GM23338 (cell line): Measurements from ENCODE around the gene SMIM14. TPM values are rescaled to one million over a fixed set of nuclear protein-coding genes. Genes with fewer than 3 reads are reported as not detected.

Experiments
- ATAC-seq: fragments of 200-7000 bp; cut with Tn5 transposase; 3 replicates; pipeline ENCODE4 v1.9.1; 2020
- DNase-seq: peaks from one replicate; pipeline ENCODE4 v3.0.0-alpha.2; 2015; ENCODE audit warnings: low spot score
- H2AFZ ChIP-seq: fragments of 200-600 bp; sonication (generic); 2 replicates; pipeline ENCODE4 v1.8.0; 2016; ENCODE audit warnings: antibody characterized with exemption, mild to moderate bottlenecking, moderate library complexity
- H3F3A ChIP-seq: fragments of 200-600 bp; sonication (generic); replicated peaks from 2 replicates; pipeline ENCODE4 v1.8.0; 2017; ENCODE audit warnings: antibody characterized with exemption, mixed run types, low read depth
- H3K27ac ChIP-seq: fragments of 200-600 bp; sonication (generic); 2 replicates; pipeline ENCODE4 v1.6.1; 2016; ENCODE audit warnings: low read depth
- H3K27me3 ChIP-seq: fragments of 200-600 bp; sonication (generic); 2 replicates; pipeline ENCODE4 v1.8.0; 2016; ENCODE audit warnings: mild to moderate bottlenecking, mixed run types, moderate library complexity; ENCODE audit not compliant: insufficient read depth
- H3K36me3 ChIP-seq: fragments of 200-600 bp; sonication (generic); 2 replicates; pipeline ENCODE4 v1.8.0; 2016; ENCODE audit warnings: mild to moderate bottlenecking; ENCODE audit not compliant: insufficient read depth
- H3K4me1 ChIP-seq: fragments of 200-600 bp; sonication (generic); 2 replicates; pipeline ENCODE4 v1.8.0; 2016; ENCODE audit warnings: mild to moderate bottlenecking, moderate library complexity; ENCODE audit not compliant: insufficient read depth
- H3K4me2 ChIP-seq: fragments of 200-600 bp; sonication (generic); 2 replicates; pipeline ENCODE4 v1.7.1; 2017; ENCODE audit warnings: mixed run types
- H3K4me3 ChIP-seq: fragments of 200-600 bp; sonication (generic); 2 replicates; pipeline ENCODE4 v1.6.1; 2016; ENCODE audit warnings: mixed run types
- H3K79me2 ChIP-seq: fragments of 200-600 bp; sonication (generic); replicated peaks from 2 replicates; pipeline ENCODE4 v1.8.0; 2017; ENCODE audit warnings: mild to moderate bottlenecking; ENCODE audit not compliant: insufficient read depth
- H3K9me2 ChIP-seq: fragments of 200-600 bp; sonication (generic); 2 replicates; pipeline ENCODE4 v1.8.0; 2017; ENCODE audit not compliant: insufficient read depth
- H4K20me1 ChIP-seq: fragments of 200-600 bp; sonication (generic); replicated peaks from 2 replicates; pipeline ENCODE4 v1.8.0; 2017; ENCODE audit warnings: mild to moderate bottlenecking; ENCODE audit not compliant: insufficient read depth
- H3K27ac Mint-ChIP-seq: 2 replicates; pipeline ENCODE4 v1.8.0; 2020; ENCODE audit warnings: inconsistent platforms, mild to moderate bottlenecking, moderate library complexity, mixed read lengths
- H3K27me3 Mint-ChIP-seq: 3 replicates; pipeline ENCODE4 v1.8.0; 2022; ENCODE audit warnings: low read depth, mild to moderate bottlenecking, moderate library complexity, mixed read lengths, inconsistent platforms; ENCODE audit not compliant: insufficient read depth, poor library complexity
- H3K36me3 Mint-ChIP-seq: 3 replicates; pipeline ENCODE4 v1.8.0; 2021; ENCODE audit warnings: low read depth, mild to moderate bottlenecking, inconsistent platforms, moderate library complexity, mixed read lengths
- H3K4me1 Mint-ChIP-seq: 3 replicates; pipeline ENCODE4 v1.8.0; 2020; ENCODE audit warnings: mild to moderate bottlenecking, inconsistent platforms, mixed read lengths
- H3K4me3 Mint-ChIP-seq: 3 replicates; pipeline ENCODE4 v1.8.0; 2021; ENCODE audit warnings: moderate library complexity, mild to moderate bottlenecking, inconsistent platforms, mixed read lengths
- H3K9me3 Mint-ChIP-seq: 3 replicates; pipeline ENCODE4 v1.8.0; 2020; ENCODE audit warnings: moderate library complexity, mild to moderate bottlenecking, inconsistent platforms, mixed read lengths
- CREB1 ChIP-seq: fragments of 250-450 bp; sonication (Bioruptor Pico); IDR thresholded peaks from 2 replicates; pipeline ENCODE4 v1.5.0; 2020; ENCODE audit warnings: low read depth, mild to moderate bottlenecking, moderate library complexity
- EZH2 ChIP-seq: fragments of 200-600 bp; sonication (generic); IDR thresholded peaks from one replicate; pipeline ENCODE4 v1.8.0; 2017; ENCODE audit warnings: antibody characterized with exemption, mild to moderate bottlenecking, low read depth; ENCODE audit not compliant: unreplicated experiment
- EZH2phosphoT487 ChIP-seq: fragments of 200-600 bp; sonication (generic); IDR thresholded peaks from one replicate; pipeline ENCODE4 v1.8.1; 2018; ENCODE audit warnings: antibody characterized with exemption; ENCODE audit not compliant: unreplicated experiment
- JUNB ChIP-seq: IDR thresholded peaks from one replicate; pipeline ENCODE4 v1.6.1; 2016; ENCODE audit warnings: antibody characterized with exemption; ENCODE audit not compliant: unreplicated experiment
- NANOG ChIP-seq: IDR thresholded peaks from 2 replicates; pipeline ENCODE4 v1.6.1; 2016; ENCODE audit warnings: antibody characterized with exemption, borderline replicate concordance
- POLR2AphosphoS5 ChIP-seq: IDR thresholded peaks from 2 replicates; pipeline ENCODE4 v1.6.1; 2016; ENCODE audit warnings: antibody characterized with exemption, low read depth
- STAT1 ChIP-seq: IDR thresholded peaks from one replicate; pipeline ENCODE4 v1.6.1; 2016; ENCODE audit warnings: antibody characterized with exemption; ENCODE audit not compliant: unreplicated experiment
- ZNF114 ChIP-seq: fragments of 250-450 bp; sonication (Bioruptor Pico); IDR thresholded peaks from 2 replicates; pipeline ENCODE4 v1.5.0; 2020; ENCODE audit warnings: mild to moderate bottlenecking, moderate library complexity
- ZNF331 ChIP-seq: fragments of 250-450 bp; sonication (Bioruptor Pico); IDR thresholded peaks from 2 replicates; pipeline ENCODE4 v1.5.0; 2020; ENCODE audit warnings: low read depth, mild to moderate bottlenecking, moderate library complexity
- polyA plus RNA-seq: library from polyadenylated mRNA; unstranded; fragments of >200 nt; fragmentation: Nextera tagmentation; extraction: Ambion mirVana; gene quantifications from 2 replicates; pipeline ENCODE4 v1.2.1, GENCODE V29; 2016
- total RNA-seq: library from RNA; depleted of rRNA; stranded (reverse); fragments of >200 nt; shearing (Covaris generic); gene quantifications from 2 replicates; pipeline ENCODE4 v1.2.3, GENCODE V29; 2014
- TF ChIP-seq, protein P1 (sequence below): IDR thresholded peaks from one replicate; pipeline ENCODE4 v1.6.1; 2018; ENCODE audit warnings: antibody characterized with exemption; ENCODE audit not compliant: unreplicated experiment
- TF ChIP-seq, protein P2 (sequence below), 2 experiments: fragments of 200-600 bp in 1 of 2; sonication (generic) in 1 of 2; conservative IDR thresholded peaks; 2 replicates each; pipeline versions ENCODE4 v1.5.1 to v1.6.1; 2016 to 2017; ENCODE audit warnings: antibody characterized with exemption in 2 of 2, low read depth in 2 of 2, mild to moderate bottlenecking in 2 of 2, moderate library complexity in 1 of 2
- TF ChIP-seq, protein P3 (sequence below): fragments of 250-450 bp; sonication (Bioruptor Pico); IDR thresholded peaks from 2 replicates; pipeline ENCODE4 v1.5.0; 2020; ENCODE audit warnings: mild to moderate bottlenecking, moderate library complexity
- TF ChIP-seq, protein P4 (sequence below): IDR thresholded peaks from 2 replicates; pipeline ENCODE4 v1.6.1; 2016; ENCODE audit warnings: antibody characterized with exemption

The SMIM14 gene
- total and polyA plus RNA-seq, 2 experiments from 2014 or later = 29.0 to 52.6 TPM

DNA sequence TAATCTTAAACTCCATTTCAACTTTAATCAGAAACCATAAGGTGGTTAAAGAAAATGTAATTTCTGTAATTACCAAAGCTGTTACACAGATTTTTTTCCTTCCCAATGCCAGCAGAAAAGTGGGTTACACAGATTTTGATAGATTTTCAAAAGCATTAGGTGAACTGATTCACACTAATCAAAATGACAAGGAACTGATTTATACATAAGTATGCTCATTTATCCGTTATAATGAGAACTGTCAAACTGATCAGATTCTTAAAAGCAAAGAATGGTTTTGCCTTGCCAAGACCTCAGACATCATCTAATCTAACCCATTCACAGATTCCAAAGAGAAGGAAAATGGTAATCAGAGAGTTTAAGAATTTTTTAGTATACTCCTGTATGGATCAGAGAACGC is 116.6 kb downstream of the SMIM14 start:
- Mint-ChIP-seq H3K9me3 (no peaks in the 10 kb centered on the region), H3K36me3 (peaks cover 30% of the 10 kb centered on the region), H3K27me3 (peaks cover 8% of the 10 kb centered on the region), H3K4me3 (no peak overlapping the region), H3K27ac (no peak overlapping the region), H3K4me1 (peaks cover 8% of the 10 kb centered on the region; the same call in 2 of the 3 replicates)
- ATAC-seq = no peak
- Histone ChIP-seq H3K9me2 (no peaks in the 10 kb centered on the region), H3K27ac (no peak overlapping the region), H3K4me2 (no peak overlapping the region), H3K4me3 (no peak overlapping the region), H3K4me1 (peaks cover 7% of the 10 kb centered on the region; the same call in 1 of the 2 replicates), H3K27me3 (no peaks in the 10 kb centered on the region), H3F3A (peaks cover 8% of the 10 kb centered on the region), H3K79me2 (peaks cover 84% of the 10 kb centered on the region), H3K36me3 (peaks cover 9% of the 10 kb centered on the region), H2AFZ (no peak overlapping the region), H4K20me1 (peaks cover 29% of the 10 kb centered on the region)
- no peak for TF ChIP-seq STAT1
- no peak for TF ChIP-seq ZNF114 (CRISPR knock-in tag)
- TF ChIP-seq, protein P1, sequence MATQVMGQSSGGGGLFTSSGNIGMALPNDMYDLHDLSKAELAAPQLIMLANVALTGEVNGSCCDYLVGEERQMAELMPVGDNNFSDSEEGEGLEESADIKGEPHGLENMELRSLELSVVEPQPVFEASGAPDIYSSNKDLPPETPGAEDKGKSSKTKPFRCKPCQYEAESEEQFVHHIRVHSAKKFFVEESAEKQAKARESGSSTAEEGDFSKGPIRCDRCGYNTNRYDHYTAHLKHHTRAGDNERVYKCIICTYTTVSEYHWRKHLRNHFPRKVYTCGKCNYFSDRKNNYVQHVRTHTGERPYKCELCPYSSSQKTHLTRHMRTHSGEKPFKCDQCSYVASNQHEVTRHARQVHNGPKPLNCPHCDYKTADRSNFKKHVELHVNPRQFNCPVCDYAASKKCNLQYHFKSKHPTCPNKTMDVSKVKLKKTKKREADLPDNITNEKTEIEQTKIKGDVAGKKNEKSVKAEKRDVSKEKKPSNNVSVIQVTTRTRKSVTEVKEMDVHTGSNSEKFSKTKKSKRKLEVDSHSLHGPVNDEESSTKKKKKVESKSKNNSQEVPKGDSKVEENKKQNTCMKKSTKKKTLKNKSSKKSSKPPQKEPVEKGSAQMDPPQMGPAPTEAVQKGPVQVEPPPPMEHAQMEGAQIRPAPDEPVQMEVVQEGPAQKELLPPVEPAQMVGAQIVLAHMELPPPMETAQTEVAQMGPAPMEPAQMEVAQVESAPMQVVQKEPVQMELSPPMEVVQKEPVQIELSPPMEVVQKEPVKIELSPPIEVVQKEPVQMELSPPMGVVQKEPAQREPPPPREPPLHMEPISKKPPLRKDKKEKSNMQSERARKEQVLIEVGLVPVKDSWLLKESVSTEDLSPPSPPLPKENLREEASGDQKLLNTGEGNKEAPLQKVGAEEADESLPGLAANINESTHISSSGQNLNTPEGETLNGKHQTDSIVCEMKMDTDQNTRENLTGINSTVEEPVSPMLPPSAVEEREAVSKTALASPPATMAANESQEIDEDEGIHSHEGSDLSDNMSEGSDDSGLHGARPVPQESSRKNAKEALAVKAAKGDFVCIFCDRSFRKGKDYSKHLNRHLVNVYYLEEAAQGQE = no peak
- TF ChIP-seq NANOG = no peak
- TF ChIP-seq JUNB = no peak
- TF ChIP-seq, protein P2, sequence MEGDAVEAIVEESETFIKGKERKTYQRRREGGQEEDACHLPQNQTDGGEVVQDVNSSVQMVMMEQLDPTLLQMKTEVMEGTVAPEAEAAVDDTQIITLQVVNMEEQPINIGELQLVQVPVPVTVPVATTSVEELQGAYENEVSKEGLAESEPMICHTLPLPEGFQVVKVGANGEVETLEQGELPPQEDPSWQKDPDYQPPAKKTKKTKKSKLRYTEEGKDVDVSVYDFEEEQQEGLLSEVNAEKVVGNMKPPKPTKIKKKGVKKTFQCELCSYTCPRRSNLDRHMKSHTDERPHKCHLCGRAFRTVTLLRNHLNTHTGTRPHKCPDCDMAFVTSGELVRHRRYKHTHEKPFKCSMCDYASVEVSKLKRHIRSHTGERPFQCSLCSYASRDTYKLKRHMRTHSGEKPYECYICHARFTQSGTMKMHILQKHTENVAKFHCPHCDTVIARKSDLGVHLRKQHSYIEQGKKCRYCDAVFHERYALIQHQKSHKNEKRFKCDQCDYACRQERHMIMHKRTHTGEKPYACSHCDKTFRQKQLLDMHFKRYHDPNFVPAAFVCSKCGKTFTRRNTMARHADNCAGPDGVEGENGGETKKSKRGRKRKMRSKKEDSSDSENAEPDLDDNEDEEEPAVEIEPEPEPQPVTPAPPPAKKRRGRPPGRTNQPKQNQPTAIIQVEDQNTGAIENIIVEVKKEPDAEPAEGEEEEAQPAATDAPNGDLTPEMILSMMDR (conservative IDR thresholded peaks at IDR 0.05; ENCODE audit: low read depth in 2 of 2) = no peak
- no peak for TF ChIP-seq ZNF331 (CRISPR knock-in tag)
- TF ChIP-seq, protein P3, sequence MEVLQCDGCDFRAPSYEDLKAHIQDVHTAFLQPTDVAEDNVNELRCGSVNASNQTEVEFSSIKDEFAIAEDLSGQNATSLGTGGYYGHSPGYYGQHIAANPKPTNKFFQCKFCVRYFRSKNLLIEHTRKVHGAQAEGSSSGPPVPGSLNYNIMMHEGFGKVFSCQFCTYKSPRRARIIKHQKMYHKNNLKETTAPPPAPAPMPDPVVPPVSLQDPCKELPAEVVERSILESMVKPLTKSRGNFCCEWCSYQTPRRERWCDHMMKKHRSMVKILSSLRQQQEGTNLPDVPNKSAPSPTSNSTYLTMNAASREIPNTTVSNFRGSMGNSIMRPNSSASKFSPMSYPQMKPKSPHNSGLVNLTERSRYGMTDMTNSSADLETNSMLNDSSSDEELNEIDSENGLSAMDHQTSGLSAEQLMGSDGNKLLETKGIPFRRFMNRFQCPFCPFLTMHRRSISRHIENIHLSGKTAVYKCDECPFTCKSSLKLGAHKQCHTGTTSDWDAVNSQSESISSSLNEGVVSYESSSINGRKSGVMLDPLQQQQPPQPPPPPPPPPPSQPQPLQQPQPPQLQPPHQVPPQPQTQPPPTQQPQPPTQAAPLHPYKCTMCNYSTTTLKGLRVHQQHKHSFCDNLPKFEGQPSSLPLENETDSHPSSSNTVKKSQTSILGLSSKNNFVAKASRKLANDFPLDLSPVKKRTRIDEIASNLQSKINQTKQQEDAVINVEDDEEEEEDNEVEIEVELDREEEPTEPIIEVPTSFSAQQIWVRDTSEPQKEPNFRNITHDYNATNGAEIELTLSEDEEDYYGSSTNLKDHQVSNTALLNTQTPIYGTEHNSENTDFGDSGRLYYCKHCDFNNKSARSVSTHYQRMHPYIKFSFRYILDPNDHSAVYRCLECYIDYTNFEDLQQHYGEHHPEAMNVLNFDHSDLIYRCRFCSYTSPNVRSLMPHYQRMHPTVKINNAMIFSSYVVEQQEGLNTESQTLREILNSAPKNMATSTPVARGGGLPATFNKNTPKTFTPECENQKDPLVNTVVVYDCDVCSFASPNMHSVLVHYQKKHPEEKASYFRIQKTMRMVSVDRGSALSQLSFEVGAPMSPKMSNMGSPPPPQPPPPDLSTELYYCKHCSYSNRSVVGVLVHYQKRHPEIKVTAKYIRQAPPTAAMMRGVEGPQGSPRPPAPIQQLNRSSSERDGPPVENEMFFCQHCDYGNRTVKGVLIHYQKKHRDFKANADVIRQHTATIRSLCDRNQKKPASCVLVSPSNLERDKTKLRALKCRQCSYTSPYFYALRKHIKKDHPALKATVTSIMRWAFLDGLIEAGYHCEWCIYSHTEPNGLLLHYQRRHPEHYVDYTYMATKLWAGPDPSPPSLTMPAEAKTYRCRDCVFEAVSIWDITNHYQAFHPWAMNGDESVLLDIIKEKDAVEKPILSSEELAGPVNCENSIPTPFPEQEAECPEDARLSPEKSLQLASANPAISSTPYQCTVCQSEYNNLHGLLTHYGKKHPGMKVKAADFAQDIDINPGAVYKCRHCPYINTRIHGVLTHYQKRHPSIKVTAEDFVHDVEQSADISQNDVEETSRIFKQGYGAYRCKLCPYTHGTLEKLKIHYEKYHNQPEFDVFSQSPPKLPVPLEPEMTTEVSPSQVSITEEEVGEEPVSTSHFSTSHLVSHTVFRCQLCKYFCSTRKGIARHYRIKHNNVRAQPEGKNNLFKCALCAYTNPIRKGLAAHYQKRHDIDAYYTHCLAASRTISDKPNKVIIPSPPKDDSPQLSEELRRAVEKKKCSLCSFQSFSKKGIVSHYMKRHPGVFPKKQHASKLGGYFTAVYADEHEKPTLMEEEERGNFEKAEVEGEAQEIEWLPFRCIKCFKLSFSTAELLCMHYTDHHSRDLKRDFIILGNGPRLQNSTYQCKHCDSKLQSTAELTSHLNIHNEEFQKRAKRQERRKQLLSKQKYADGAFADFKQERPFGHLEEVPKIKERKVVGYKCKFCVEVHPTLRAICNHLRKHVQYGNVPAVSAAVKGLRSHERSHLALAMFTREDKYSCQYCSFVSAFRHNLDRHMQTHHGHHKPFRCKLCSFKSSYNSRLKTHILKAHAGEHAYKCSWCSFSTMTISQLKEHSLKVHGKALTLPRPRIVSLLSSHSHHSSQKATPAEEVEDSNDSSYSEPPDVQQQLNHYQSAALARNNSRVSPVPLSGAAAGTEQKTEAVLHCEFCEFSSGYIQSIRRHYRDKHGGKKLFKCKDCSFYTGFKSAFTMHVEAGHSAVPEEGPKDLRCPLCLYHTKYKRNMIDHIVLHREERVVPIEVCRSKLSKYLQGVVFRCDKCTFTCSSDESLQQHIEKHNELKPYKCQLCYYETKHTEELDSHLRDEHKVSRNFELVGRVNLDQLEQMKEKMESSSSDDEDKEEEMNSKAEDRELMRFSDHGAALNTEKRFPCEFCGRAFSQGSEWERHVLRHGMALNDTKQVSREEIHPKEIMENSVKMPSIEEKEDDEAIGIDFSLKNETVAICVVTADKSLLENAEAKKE (CRISPR knock-in tag) = no peak
- no peak for TF ChIP-seq EZH2phosphoT487
- TF ChIP-seq EZH2 = no peak
- TF ChIP-seq CREB1 (CRISPR knock-in tag) = no peak
- TF ChIP-seq POLR2AphosphoS5 = no peak
- TF ChIP-seq, protein P4, sequence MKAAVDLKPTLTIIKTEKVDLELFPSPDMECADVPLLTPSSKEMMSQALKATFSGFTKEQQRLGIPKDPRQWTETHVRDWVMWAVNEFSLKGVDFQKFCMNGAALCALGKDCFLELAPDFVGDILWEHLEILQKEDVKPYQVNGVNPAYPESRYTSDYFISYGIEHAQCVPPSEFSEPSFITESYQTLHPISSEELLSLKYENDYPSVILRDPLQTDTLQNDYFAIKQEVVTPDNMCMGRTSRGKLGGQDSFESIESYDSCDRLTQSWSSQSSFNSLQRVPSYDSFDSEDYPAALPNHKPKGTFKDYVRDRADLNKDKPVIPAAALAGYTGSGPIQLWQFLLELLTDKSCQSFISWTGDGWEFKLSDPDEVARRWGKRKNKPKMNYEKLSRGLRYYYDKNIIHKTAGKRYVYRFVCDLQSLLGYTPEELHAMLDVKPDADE = no peak
- no peak for DNase-seq
